T-cell (primary cell): Measurements from ENCODE around the gene PKD2L2. TPM values are rescaled to one million over a fixed set of nuclear protein-coding genes. Genes with fewer than 3 reads are reported as not detected.
"Not testable (repeated sequence)": the region's sequence is repeated elsewhere in the genome, so short reads cannot be mapped to it uniquely, and the experiment has no call there.

Source experiments
- ATAC-seq, 4 experiments: fragments of 200-7000 bp in 3 of 4; fragments of 150-1000 bp in 1 of 4; cut with Tn5 transposase; replicated peaks in 1 of 4; 1 replicate in 3 of 4; 2 replicates in 1 of 4; pipeline ENCODE4 v1.10.0; 2021; ENCODE audit warnings: moderate library complexity in 3 of 4, mild to moderate bottlenecking in 2 of 4, moderate number of reproducible peaks in 1 of 4
- CTCF ChIA-PET, 2 donors: fragments of 300-600 bp; sonication (Branson Sonifier 250); formaldehyde crosslinking; loops; one replicate each; lab custom pipeline; 2022; ENCODE audit warnings: antibody characterized with exemption in 2 of 2; lab: Charles Lee
- POLR2A ChIA-PET, 2 donors: fragments of 300-600 bp; sonication (Branson Sonifier 250); formaldehyde crosslinking; loops; one replicate each; lab custom pipeline; 2022; ENCODE audit warnings: antibody characterized with exemption in 2 of 2; lab: Charles Lee
- DNase-seq, 35 experiments: peaks; one replicate each; pipeline versions ENCODE4 v3.0.0 to v3.0.0-alpha.2; 2013 to 2023
- H3K27ac ChIP-seq: one replicate; pipeline ENCODE4 v1.5.1; 2013; ENCODE audit warnings: low read length
- H3K27me3 ChIP-seq, 2 experiments: replicated peaks in 1 of 2; 1 replicate in 1 of 2; 2 replicates in 1 of 2; pipeline versions ENCODE4 v1.6.1 to v1.7.0; 2013; ENCODE audit warnings: low read length in 1 of 2, mixed read lengths in 1 of 2; ENCODE audit not compliant: control insufficient read depth in 2 of 2, insufficient read depth in 2 of 2; ENCODE audit errors: extremely low read depth in 1 of 2
- H3K36me3 ChIP-seq, 2 donors: 1 replicate in 1 of 2; 2 replicates in 1 of 2; pipeline versions ENCODE4 v1.6.1 to v1.7.0; 2013; ENCODE audit warnings: low read length in 1 of 2; ENCODE audit not compliant: control insufficient read depth in 2 of 2, insufficient read depth in 1 of 2; ENCODE audit errors: extremely low read depth in 1 of 2
- H3K4me1 ChIP-seq, 2 experiments: 1 replicate in 1 of 2; 2 replicates in 1 of 2; pipeline versions ENCODE4 v1.6.1 to v1.7.0; 2013; ENCODE audit warnings: low read length in 2 of 2, mixed read lengths in 1 of 2; ENCODE audit not compliant: insufficient read depth in 2 of 2, control insufficient read depth in 1 of 2; ENCODE audit errors: extremely low read depth in 1 of 2
- H3K4me3 ChIP-seq, 2 donors: 1 replicate in 1 of 2; 2 replicates in 1 of 2; pipeline versions ENCODE4 v1.5.1 to v1.7.0; 2013; ENCODE audit warnings: mild to moderate bottlenecking in 2 of 2, low read length in 1 of 2, moderate library complexity in 1 of 2; ENCODE audit not compliant: control insufficient read depth in 1 of 2; ENCODE audit errors: extremely low read depth in 1 of 2
- H3K9me3 ChIP-seq: 2 replicates; pipeline ENCODE4 v1.7.0; 2013
- H3K27ac Mint-ChIP-seq, 2 donors: one replicate each; pipeline ENCODE4 v1.8.0; 2020 to 2021; ENCODE audit warnings: mild to moderate bottlenecking in 2 of 2, mixed read lengths in 2 of 2
- H3K27me3 Mint-ChIP-seq, 2 donors: one replicate each; pipeline ENCODE4 v1.8.0; 2021 to 2022; ENCODE audit warnings: mixed read lengths in 2 of 2
- H3K36me3 Mint-ChIP-seq: one replicate; pipeline ENCODE4 v1.8.0; 2021; ENCODE audit warnings: mixed read lengths
- H3K4me1 Mint-ChIP-seq, 3 donors: one replicate each; pipeline ENCODE4 v1.8.0; 2020 to 2022; ENCODE audit warnings: mixed read lengths in 3 of 3, mild to moderate bottlenecking in 1 of 3
- H3K4me3 Mint-ChIP-seq, 3 donors: one replicate each; pipeline ENCODE4 v1.8.0; 2020 to 2022; ENCODE audit warnings: mild to moderate bottlenecking in 3 of 3, mixed read lengths in 3 of 3, moderate library complexity in 3 of 3
- H3K9me3 Mint-ChIP-seq, 3 donors: one replicate each; pipeline ENCODE4 v1.8.0; 2020 to 2022; ENCODE audit warnings: mixed read lengths in 3 of 3
- WGBS: methylation state at CpG from one replicate; pipeline ENCODE4 v1.1.5; 2013; ENCODE audit warnings: missing lambda C conversion rate; ENCODE audit not compliant: insufficient coverage; 5-methylcytosine and 5-hydroxymethylcytosine counted together
- total RNA-seq, 35 experiments: library from RNA in 6 of 35; stranded (reverse) in 6 of 35; fragments of 120-200 nt in 1 of 35; gene quantifications; one replicate each; pipeline versions ENCODE4 v1.2.1 to v1.2.4 and lab custom pipeline; 2013 to 2026

The PKD2L2 gene
- total RNA-seq, 5 donors from 2014 or later (not counting 1 experiment from before 2014, with no cell fraction given): not detected

DNA sequence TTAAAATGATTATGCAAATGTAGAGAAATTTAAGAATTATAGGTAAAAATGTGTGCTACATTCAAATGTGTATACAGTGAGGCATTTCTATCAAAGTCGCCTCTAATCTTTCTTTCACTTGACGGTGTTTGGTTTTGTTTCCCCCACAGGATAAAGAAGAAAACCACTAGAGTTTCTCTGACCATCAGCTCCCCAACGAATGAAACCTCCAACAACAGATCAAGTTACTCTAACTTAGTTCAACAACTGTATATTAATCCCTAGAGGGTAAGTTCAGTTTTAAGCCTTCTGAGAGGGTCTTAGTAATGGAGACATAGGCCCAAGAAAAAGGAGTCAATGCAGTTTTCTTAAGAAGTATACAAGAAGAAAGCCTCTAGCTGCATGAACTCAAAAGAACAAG is 33.1 kb upstream of the PKD2L2 start:
- Mint-ChIP-seq H3K9me3 (no peaks in the 10 kb centered on the region), H3K36me3 (peaks cover 4% of the 10 kb centered on the region), H3K27me3 (no peaks in the 10 kb centered on the region), H3K27ac (no peak overlapping the region), H3K4me1 (peaks cover 11 to 20% (median 15%) of the 10 kb centered on the region in 3 donors), H3K4me3 (no peak overlapping the region)
- ATAC-seq (no peak), DNase-seq (no peak)
- CTCF ChIA-PET: interaction anchor here in 1 of 2 donors (0.6 kb wide), 1 partner anchor 1696 kb away, joined by 3 read pairs; no protein-coding TSS in a partner anchor
- POLR2A ChIA-PET: no interaction called here
- WGBS: no CpG with 5 or more reads among the region's 3 CpGs
- Histone ChIP-seq H3K4me1 (no peaks in the 10 kb centered on the region), H3K4me3 (no peak overlapping the region), H3K27me3 (no peaks in the 10 kb centered on the region), H3K36me3 (no peaks in the 10 kb centered on the region), H3K27ac (no peak overlapping the region), H3K9me3 (no peaks in the 10 kb centered on the region)

DNA sequence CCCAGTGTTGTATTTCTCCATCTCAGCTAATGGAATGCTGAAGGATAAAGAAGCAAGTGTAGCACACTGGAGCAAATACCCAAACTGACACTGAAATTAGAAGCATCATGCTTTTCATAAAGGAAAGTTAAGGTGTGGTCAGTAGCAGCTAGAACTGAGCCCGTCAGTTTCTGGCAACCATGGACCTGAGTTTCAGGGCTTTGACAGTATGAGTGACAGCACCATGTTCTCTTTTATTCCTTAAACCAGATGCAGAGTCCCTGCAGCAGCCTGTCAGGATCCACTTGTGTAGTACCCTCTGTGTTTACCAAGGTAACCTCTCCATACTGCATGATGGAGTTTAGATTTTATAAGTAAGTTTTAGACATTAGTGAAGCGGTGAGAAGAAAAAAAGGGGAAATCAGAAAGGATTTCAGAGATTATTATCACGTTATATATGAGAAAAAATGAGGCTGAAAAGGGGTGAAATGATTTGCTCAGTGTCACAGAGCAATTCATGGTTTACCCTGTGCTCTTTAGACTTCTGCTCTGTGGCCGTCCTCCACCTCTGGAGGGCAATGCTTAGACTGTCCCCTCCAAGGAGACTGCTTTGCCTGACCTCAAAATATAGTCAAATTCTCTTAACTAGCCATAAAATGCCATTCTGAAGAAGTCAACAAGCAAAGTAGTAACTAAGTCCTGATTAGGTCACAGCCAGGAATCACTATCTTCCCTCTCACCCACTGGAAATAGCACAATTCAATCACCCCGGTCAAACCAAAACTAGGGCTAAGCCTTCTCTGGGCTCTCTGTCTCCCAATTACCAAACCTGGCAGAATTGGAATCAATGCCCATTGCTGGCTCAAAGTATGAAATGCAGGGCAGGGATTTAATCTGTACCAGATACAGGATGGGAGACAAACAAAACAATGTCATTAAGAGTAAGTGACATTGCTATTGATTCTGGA is 32.1 kb upstream of the PKD2L2 start:
- Histone ChIP-seq H3K27me3 (no peaks in the 10 kb centered on the region), H3K4me1 (peaks cover 0 to 5% of the 10 kb centered on the region in 2 experiments), H3K4me3 (no peak overlapping the region), H3K36me3 (no peaks in the 10 kb centered on the region), H3K27ac (no peak overlapping the region), H3K9me3 (no peaks in the 10 kb centered on the region)
- Mint-ChIP-seq H3K4me1 (peaks cover 17 to 28% (median 23%) of the 10 kb centered on the region in 3 donors), H3K27me3 (no peaks in the 10 kb centered on the region), H3K9me3 (no peaks in the 10 kb centered on the region), H3K27ac (no peak overlapping the region), H3K36me3 (peaks cover 4% of the 10 kb centered on the region), H3K4me3 (peak overlapping the region in 2 of 3 donors; percentile 70 to 74)
- ChIA-PET CTCF (no interaction called here), POLR2A (no interaction called here)
- 94% methylated on average over 3 of the region's 5 CpGs for WGBS
- ATAC-seq (no peak), DNase-seq (no peak)

DNA sequence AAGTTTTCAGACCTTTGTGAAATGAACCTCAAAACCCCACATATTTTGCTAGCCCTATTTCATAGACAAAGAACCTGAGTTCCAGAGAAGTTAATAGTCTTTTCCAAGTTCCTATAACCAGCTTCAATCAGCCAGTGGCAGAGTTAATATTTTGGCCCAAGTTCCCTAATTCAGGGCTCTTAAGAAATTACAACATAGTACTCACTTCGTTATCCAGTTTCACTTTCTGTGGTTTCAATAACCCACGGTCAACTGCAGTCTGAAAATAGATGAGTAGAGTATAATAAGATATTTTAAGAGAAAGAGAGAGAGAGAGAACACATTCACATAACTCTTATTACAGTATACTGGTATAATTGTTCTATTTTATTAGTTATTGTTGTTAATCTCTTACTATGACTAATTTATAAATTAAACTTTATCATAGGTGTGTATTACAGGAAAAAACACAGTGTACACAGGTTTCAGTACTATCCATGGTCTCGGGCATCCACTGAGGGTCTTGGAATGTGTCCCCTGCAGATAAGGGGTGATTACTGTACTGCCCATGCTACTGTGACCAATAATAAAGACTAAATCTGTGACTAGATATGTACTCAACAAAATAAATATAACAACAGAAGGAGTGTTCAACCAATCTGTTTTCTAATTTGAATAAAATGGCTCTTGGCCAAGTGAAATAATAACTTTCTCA is 30.9 kb upstream of the PKD2L2 start:
- CTCF ChIA-PET: no interaction called here
- no peaks in the 10 kb centered on the region for H3K9me3 ChIP-seq
- peak overlapping the region; percentile 68 to 74 (median 70) for H3K4me3 Mint-ChIP-seq
- no peaks in the 10 kb centered on the region for H3K27me3 Mint-ChIP-seq
- POLR2A ChIA-PET: no interaction called here
- no peak overlapping the region for H3K27ac ChIP-seq
- H3K4me1 Mint-ChIP-seq: peaks cover 17 to 29% (median 23%) of the 10 kb centered on the region in 3 donors
- peak overlapping the region; percentile 56 to 79 for H3K27ac Mint-ChIP-seq
- ATAC-seq (peak in 1 of 4 experiments; percentile 42), DNase-seq (peak in 1 of 35 experiments; percentile 8)
- no peaks in the 10 kb centered on the region for H3K36me3 ChIP-seq
- no peaks in the 10 kb centered on the region for H3K27me3 ChIP-seq
- peak overlapping the region in 1 of 2 donors; percentile 8 for H3K4me3 ChIP-seq
- H3K4me1 ChIP-seq: peaks cover 0 to 6% of the 10 kb centered on the region in 2 experiments
- WGBS: no CpG with 5 or more reads among the region's 3 CpGs
- peaks cover 2% of the 10 kb centered on the region for H3K36me3 Mint-ChIP-seq
- H3K9me3 Mint-ChIP-seq: no peaks in the 10 kb centered on the region

DNA sequence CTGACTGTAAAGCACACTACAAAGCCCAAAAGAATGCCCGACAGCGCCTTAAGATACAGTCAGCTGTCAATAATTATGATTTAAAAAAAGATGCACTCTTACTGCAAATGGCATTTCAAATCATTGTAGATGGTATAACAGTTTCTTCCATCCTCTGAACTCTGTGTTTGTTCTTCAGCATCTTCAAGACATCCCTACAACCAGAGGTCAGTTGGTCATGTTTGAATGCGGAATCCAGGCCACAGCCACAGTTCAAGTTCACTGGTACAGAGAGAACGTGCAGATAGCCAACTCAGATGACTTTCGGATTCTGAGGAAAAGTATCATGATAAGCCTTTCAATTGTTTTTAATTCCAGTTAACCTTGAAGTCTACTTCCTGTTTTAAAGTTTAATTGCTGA is 30.3 kb upstream of the PKD2L2 start:
- H3K9me3 ChIP-seq: no peaks in the 10 kb centered on the region
- Mint-ChIP-seq H3K9me3 (no peaks in the 10 kb centered on the region), H3K4me3 (no peak overlapping the region), H3K27ac (no peak overlapping the region), H3K4me1 (peaks cover 17 to 29% (median 23%) of the 10 kb centered on the region in 3 donors), H3K27me3 (no peaks in the 10 kb centered on the region), H3K36me3 (no peaks in the 10 kb centered on the region)
- H3K27ac ChIP-seq: no peak overlapping the region
- ChIA-PET CTCF (no interaction called here), POLR2A (no interaction called here)
- ATAC-seq (no peak), DNase-seq (no peak)
- WGBS: 94% methylated on average over 2 of the region's 5 CpGs
- no peaks in the 10 kb centered on the region for H3K27me3 ChIP-seq
- H3K4me3 ChIP-seq: no peak overlapping the region
- H3K4me1 ChIP-seq: peaks cover 0 to 6% of the 10 kb centered on the region in 2 experiments
- no peaks in the 10 kb centered on the region for H3K36me3 ChIP-seq

DNA sequence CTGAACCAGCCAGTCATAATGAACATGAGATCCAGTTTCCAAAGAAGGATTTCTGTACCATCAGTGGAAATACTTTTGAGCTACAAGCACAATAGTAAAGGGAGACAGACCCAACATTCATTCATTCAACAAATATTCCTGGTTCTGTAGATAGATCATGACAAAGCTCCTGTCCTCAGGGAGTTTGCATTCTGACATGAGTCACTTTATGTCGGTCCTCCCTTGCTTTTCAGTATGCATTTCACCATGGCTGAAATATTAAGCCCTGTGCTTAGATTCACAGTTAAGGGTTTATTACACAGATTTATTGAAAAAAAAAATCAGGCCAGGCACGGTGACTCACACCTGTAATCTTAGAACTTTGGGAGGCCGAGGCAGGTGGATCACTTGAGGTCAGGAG is 27.0 kb upstream of the PKD2L2 start:
- no peaks in the 10 kb centered on the region for H3K27me3 ChIP-seq
- no peak overlapping the region for H3K27ac ChIP-seq
- no peaks in the 10 kb centered on the region for H3K27me3 Mint-ChIP-seq
- WGBS: 100% methylated on average over 1 of the region's 3 CpGs
- no peak overlapping the region for H3K4me3 Mint-ChIP-seq
- DNase-seq (no peak), ATAC-seq (no peak)
- CTCF ChIA-PET: no interaction called here
- H3K4me1 ChIP-seq: peaks cover 0 to 6% of the 10 kb centered on the region in 2 experiments
- H3K9me3 ChIP-seq: no peaks in the 10 kb centered on the region
- H3K4me1 Mint-ChIP-seq: peaks cover 17 to 29% (median 21%) of the 10 kb centered on the region in 3 donors
- no peaks in the 10 kb centered on the region for H3K9me3 Mint-ChIP-seq
- H3K4me3 ChIP-seq: no peak overlapping the region
- POLR2A ChIA-PET: no interaction called here
- H3K27ac Mint-ChIP-seq: no peak overlapping the region
- no peaks in the 10 kb centered on the region for H3K36me3 Mint-ChIP-seq
- H3K36me3 ChIP-seq: no peaks in the 10 kb centered on the region

DNA sequence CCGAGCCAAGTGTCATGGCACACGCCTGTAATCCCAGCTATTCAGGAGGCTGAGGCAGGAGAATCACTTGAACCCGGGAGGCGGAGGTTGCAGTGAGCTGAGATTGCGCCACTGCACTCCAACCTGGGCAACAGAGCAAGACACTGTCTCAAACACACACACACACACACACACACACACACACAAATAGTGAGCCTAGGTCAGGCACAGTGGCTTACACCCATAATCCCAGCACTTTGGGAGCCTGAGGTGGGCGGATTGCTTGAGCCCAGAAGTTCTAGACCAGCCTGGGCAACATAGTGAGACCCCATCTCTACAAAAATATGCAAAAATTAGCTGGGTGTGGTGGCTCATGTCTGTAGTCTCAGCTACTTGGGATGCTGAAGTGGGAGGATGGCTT is 25.6 kb upstream of the PKD2L2 start:
- CTCF ChIA-PET: interaction anchor here in 1 of 2 donors (0.7 kb wide), 1 partner anchor 235 kb away, joined by 3 read pairs; no protein-coding TSS in a partner anchor
- WGBS: 91% methylated on average over 5 of the region's 6 CpGs
- not testable (repeated sequence) for ATAC-seq

More for the DNA sequence above, 25.6 kb upstream of the PKD2L2 start:
- H3K4me3 ChIP-seq, H3K27ac ChIP-seq, H3K36me3 ChIP-seq, H3K36me3 Mint-ChIP-seq, DNase-seq, H3K4me3 Mint-ChIP-seq, H3K4me1 ChIP-seq, H3K27me3 ChIP-seq, POLR2A ChIA-PET, H3K27ac Mint-ChIP-seq, H3K27me3 Mint-ChIP-seq, H3K9me3 Mint-ChIP-seq, H3K9me3 ChIP-seq: not testable (repeated sequence)
- H3K4me1 Mint-ChIP-seq: peaks cover 7 to 15% (median 9%) of the 10 kb centered on the region in 3 donors
